Measurements from ENCODE around the gene PCDHGA7.
"Not testable (repeated sequence)": the region's sequence is repeated elsewhere in the genome, so short reads cannot be mapped to it uniquely, and the experiment has no call there.

Gene PCDHGA7

DNA sequence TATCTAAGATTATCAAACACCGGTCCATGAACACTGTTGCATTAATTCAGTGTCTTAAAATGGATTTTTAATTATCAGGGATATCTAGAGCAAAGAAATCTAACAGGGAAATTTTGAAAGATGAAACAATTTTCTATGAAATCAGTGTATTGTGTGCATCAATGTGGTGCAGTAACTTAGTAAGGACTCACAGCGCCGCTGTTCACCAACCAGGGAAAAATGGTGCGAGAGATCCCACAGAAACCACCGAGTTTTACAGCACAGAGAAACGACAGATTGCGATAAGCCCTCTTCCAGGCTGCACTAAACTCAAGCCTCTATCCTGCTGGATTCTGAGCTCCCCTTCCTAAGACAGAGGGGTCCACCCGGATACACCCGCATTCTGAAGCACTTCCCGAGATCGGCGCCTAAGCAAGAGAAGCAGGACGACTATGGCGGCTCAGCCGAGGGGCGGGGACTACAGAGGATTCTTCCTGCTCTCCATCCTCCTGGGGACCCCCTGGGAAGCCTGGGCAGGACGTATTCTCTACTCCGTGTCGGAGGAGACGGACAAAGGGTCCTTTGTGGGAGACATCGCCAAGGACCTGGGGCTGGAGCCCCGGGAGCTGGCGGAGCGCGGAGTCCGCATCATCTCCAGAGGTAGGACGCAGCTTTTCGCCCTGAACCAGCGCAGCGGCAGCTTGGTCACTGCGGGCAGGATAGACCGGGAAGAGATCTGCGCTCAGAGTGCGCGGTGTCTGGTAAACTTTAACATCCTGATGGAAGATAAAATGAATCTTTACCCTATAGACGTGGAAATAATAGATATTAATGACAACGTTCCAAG, at the start of gene PCDHGA7:
Gene PCDHGA7, plus strand, starts transcription at position 274 of the 826 bp plus-strand sequence. Its CDS starts 158 bp downstream, at position 432.
- DNase-seq = no peak

DNA sequence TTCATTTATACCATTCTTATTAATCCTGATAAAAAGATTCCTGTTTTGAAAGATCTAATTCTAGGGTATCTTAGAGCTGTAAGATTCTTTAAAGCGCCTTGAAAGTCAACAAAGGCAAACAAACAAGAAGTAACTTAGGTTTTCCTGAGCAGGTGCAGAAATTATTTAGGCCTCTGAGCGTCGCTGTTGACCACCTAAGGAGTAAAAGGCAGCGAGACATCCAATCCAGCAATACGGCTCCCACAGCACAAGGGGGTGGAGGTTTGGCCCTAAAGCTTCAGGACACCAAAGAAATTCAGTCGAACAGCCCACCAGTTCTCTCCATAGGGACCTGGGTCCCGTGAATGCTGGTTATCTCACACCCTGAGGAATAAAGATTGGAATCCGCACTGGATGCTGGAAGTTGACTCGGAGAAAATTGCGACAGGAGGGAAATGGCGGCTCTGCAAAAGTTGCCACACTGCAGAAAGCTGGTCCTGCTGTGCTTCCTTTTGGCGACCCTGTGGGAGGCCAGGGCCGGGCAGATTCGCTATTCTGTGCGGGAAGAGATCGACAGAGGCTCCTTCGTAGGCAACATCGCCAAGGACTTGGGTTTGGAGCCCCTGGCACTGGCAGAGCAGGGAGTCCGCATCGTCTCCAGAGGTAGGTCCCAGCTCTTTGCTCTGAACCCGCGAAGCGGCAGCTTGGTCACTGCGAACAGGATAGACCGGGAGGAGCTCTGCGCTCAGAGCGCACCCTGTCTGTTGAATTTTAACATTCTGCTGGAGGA, 43.8 kb upstream of the PCDHGA7 start, which contains the start of gene PCDHGA2:
Gene PCDHGA2, plus strand, starts transcription at position 223 of the 769 bp plus-strand sequence.
- no peak for DNase-seq

DNA sequence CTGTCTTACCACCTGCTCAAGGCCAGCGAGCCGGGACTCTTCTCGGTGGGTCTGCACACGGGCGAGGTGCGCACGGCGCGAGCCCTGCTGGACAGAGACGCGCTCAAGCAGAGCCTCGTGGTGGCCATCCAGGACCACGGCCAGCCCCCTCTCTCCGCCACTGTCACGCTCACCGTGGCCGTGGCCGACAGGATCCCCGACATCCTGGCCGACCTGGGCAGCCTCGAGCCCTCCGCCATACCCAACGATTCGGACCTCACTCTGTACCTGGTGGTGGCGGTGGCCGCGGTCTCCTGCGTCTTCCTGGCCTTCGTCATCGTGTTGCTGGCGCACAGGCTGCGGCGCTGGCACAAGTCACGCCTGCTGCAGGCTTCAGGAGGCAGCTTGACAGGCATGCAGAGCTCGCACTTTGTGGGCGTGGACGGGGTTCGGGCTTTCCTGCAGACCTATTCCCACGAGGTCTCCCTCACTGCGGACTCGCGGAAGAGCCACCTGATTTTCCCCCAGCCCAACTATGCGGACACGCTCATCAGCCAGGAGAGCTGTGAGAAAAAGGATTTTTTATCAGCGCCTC, 41.7 kb upstream of the PCDHGA7 start:
- DNase-seq = not testable (repeated sequence)

DNA sequence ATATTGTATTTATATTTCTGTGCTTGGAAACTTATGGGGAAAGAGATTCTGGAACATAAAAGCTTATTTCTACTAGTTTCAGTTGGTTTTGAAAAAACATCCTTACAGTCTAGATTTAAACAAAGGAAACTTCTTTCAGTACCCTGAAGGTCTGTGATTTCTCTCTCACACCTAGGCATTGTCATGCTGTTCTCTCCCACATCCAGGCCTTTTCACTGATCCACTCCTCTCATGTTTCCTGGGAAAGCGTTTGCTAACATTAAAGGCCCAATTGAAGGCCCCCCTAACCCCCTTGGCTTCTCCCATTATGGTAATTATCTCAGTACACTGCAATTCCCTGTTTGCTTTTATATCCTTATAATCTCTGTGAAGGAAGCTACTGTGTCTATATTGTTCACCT, 39.8 kb upstream of the PCDHGA7 start:
- no peak for DNase-seq

DNA sequence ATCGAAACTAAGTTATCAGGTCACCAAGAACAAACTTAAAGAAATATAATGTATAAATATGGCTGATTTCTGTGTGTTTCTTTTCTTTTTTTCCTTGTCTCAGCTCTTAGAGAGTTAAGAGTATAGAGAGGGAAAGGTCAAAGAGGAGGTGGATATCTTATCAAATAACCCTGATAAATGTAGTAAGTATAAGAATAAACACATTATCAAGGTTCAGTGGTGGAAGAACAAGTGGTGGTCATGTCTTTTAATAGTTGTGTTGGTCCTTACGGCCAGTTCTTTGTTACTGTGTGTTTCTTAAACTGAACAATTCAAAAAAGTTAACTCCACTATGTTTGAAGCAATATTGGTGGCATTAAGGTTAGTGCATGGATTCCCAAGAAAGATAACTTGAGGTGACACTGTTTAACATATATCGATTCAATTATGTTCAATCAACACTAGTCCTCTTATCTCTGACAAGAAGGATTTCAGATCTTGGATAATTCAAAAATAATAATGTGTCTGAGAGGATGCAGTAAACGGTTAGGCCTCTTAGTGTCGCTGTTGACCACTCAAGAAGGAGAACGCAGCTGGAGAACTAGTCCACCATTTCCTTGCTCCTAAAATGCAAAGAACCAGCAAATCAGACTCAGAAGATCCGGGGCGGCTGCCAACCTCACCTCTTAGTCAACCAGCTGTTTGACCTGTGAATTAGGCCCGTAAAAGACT, 39.1 kb upstream of the PCDHGA7 start, which contains the start of gene PCDHGA3:
Gene PCDHGA3, plus strand, starts transcription at position 588 of the 711 bp plus-strand sequence. CDS start 205 bp downstream, outside the sequence.
- DNase-seq = no peak

DNA sequence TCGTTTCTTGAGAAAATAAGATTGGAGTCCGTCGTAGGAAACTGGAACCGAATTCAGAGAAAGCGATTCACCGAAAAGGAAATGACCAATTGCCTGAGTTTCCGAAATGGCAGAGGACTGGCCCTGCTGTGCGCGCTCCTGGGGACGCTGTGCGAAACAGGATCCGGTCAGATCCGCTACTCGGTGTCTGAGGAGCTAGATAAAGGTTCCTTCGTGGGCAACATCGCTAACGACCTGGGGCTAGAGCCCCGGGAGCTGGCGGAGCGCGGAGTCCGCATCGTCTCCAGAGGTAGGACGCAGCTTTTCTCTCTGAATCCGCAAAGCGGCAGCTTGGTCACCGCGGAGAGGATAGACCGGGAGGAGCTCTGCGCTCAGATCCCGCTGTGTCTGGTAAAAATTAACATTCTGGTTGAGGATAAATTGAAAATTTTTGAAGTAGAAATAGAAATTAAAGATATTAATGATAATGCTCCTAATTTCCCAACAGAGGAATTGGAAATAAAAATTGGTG, 38.5 kb upstream of the PCDHGA7 start:
- DNase-seq = no peak

DNA sequence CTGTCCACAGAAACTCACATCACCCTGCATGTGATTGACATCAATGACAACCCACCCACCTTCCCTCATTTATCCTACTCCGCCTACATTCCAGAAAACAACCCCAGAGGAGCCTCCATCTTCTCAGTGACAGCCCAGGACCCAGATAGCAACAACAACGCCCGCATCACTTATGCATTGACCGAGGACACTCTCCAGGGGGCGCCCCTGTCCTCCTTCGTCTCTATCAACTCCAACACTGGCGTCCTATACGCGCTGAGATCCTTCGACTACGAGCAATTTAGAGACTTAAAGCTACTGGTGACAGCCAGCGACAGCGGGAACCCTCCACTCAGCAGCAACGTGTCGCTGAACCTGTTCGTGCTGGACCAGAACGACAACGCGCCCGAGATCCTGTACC, 37.2 kb upstream of the PCDHGA7 start:
- DNase-seq = no peak

DNA sequence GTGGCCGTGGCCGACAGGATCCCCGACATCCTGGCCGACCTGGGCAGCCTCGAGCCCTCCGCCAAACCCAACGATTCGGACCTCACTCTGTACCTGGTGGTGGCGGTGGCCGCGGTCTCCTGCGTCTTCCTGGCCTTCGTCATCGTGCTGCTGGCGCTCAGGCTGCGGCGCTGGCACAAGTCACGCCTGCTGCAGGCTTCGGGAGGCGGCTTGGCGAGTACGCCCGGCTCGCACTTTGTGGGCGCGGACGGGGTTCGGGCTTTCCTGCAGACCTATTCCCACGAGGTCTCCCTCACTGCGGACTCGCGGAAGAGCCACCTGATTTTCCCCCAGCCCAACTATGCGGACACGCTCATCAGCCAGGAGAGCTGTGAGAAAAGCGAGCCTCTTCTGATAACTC, 36.5 kb upstream of the PCDHGA7 start:
- not testable (repeated sequence) for DNase-seq

DNA sequence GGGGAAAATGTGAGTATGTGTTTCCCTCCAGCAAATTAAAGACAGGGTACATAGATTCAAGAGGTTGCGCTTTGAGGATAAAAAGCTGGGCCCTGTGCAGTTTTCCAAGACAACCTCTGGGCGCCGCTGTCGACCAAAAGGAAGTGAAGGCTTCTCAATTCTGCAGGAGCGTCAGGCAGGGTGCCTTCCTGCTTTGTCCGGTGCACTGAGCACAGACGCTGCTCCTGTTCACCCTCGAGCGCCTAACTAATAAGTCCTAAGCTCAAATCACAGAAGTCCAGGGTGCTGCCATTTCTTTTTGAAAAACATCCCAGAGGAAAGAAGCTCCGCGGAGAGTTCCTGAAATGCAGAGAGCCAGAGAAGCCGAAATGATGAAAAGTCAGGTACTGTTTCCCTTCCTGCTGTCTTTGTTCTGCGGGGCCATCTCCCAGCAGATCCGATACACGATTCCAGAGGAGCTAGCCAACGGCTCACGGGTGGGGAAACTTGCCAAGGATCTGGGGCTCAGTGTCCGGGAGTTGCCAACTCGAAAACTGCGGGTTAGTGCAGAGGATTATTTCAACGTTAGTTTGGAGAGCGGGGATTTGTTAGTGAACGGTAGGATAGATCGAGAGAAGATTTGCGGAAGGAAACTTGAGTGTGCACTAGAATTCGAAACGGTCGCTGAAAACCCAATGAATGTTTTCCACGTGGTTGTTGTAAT, 32.5 kb upstream of the PCDHGA7 start, which contains the start of gene PCDHGB1:
Gene PCDHGB1, plus strand, starts transcription at position 183 of the 703 bp plus-strand sequence. Its CDS starts 162 bp downstream, at position 345.
- DNase-seq = peak; percentile 20

DNA sequence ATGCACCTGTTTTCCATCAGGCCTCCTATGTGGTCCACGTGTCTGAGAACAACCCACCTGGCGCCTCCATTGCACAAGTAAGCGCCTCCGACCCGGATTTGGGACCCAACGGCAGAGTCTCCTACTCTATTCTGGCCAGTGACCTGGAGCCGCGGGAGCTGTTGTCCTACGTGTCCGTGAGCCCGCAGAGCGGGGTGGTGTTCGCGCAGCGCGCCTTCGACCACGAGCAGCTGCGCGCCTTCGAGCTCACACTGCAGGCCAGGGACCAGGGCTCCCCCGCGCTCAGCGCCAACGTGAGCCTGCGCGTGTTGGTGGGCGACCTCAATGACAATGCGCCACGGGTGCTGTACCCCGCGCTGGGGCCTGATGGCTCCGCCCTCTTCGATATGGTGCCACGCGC, 31.0 kb upstream of the PCDHGA7 start:
- no peak for DNase-seq

DNA sequence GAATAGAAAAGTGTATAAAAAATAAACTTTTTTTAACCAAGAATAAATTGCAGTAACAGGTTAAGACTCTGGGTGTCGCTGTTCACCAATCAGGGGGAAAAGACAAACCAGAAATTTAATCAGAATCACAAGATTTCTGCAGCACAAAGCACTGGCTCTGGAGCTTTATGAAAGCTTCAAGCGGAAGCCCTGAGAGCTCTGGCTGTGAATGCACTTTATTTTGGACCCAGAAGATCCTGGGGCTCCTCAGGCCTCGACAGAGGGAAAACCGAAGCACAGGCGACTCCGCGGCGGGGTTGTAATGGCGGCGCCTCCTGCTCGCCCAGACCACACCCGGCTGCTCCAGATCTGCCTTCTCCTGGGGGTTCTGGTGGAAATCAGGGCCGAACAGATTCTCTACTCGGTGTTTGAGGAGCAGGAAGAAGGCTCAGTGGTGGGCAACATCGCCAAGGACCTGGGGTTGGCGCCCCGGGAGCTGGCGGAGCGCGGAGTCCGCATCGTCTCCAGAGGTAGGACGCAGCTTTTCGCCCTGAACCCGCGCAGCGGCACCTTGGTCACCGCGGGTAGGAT, 27.6 kb upstream of the PCDHGA7 start, which contains the start of gene PCDHGA4:
Gene PCDHGA4, plus strand, starts transcription at position 122 of the 570 bp plus-strand sequence. Its CDS starts 87 bp downstream, at position 209.
- no peak for DNase-seq

DNA sequence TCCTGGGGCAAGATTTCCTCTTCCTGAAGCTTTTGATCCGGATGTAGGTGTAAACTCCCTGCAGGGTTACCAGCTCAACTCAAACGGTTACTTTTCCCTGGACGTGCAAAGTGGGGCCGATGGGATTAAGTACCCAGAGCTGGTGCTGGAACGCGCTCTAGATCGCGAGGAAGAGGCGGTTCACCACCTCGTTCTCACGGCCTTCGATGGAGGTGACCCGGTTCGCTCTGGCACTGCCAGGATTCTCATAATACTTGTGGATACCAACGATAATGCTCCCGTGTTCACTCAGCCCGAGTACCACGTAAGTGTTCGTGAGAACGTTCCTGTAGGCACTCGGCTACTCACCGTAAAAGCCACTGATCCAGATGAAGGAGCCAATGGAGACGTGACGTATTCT, 26.9 kb upstream of the PCDHGA7 start:
- no peak for DNase-seq

DNA sequence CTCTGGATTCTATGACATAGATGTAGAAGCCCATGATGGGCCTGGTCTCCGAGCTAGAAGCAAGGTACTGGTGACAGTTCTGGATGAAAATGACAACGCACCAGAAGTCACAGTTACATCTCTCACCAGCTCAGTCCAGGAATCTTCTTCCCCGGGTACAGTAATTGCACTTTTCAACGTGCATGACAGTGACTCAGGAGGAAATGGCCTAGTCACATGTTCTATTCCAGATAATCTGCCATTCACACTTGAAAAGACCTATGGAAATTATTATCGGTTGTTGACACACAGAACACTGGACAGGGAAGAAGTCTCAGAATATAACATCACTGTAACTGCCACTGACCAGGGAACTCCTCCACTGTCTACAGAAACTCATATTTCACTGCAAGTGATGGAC, 26.4 kb upstream of the PCDHGA7 start:
- no peak for DNase-seq

DNA sequence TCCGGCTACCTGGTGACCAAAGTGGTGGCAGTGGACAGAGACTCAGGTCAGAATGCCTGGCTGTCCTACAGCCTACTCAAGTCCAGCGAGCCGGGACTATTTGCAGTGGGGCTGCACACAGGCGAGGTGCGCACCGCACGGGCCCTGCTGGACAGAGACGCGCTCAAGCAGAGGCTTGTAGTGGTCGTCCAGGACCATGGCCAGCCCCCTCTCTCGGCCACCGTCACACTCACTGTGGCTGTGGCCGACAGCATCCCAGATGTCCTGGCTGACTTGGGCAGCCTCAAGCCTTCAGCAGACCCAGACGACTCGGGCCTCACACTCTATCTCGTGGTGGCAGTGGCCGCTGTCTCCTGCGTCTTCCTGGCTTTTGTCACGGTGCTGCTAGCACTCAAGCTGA, 25.6 kb upstream of the PCDHGA7 start:
- no peak for DNase-seq

DNA sequence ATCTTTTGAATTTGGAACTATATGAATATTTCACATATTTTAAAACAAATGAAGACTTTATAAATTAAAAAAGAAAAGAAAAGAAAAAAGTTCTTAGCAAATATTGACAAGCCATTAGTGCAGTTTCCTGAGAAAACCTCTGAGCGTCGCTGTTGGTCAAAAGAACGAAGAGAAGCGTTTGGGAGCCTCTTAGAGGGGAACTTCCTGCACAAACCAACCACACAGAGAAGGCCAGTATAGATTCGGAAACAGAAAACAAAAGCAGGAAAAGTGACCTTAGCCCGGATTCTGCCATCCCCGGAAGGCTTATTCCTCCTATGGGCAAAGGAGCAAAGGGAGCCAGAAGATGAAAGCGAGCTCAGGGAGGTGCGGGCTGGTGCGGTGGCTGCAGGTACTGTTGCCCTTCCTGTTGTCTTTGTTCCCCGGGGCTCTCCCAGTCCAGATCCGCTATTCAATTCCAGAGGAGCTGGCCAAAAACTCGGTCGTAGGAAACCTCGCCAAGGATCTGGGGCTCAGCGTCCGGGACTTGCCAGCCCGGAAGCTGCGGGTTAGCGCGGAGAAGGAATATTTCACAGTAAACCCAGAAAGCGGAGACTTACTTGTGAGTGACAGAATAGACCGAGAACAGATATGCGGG, 22.6 kb upstream of the PCDHGA7 start, which contains the start of gene PCDHGB2:
Gene PCDHGB2, plus strand, starts transcription at position 205 of the 637 bp plus-strand sequence. Its CDS starts 142 bp downstream, at position 347.
- DNase-seq = no peak

DNA sequence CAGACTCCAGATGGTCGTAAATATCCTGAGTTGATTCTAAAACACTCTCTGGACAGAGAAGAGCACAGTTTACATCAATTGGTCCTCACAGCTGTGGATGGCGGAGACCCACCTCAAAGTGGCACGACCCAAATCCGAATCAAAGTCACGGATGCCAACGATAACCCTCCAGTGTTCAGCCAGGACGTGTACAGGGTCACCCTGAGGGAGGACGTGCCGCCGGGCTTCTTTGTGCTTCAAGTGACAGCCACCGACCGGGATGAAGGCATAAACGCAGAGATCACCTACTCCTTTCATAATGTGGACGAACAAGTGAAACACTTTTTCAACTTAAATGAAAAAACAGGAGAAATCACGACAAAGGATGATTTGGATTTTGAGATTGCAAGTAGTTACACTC, 21.9 kb upstream of the PCDHGA7 start:
- DNase-seq = no peak

DNA sequence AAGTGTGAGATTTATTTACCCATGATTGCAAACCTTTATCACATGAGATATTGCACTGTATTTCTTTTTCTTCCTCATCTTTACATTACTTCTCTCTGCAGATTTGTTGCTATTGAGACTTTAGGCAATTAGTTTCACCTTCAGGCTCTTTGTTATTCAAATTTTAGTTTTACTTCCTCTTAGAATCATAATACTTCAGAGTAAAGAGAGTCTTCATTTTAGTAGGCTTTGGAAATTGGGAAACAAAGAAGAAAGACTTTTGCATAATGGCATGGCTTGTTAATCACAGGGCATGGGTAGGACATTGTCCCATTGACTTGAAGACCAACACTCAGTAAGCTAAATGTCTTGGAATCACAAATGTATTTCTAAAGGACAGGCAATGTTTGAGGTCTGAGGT, 19.8 kb upstream of the PCDHGA7 start:
- no peak for DNase-seq

DNA sequence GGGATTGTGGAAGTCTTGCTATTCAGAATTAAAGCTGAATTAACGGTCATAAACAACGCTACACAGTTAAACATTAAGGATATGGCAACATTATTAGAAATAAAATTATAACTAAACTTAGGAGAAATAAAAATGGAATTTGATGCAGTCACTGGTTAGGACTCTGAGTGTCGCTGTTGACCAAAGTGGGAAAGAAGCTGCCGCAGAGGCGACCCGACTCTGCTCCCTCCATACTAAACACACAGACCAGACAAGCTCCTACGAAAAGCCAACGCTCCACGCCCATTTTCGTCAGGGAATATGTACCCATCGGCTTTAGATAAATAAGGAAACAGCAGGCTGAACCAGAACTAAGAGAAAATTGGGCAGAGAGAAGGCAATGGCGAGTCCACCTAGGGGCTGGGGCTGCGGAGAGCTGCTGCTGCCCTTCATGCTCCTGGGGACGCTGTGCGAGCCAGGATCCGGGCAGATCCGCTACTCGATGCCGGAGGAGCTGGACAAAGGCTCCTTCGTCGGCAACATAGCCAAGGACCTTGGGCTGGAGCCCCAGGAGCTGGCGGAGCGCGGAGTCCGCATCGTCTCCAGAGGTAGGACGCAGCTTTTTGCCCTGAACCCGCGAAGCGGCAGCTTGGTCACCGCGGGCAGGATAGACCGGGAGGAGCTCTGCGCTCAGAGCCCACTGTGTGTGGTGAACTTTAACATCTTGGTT, 18.4 kb upstream of the PCDHGA7 start, which contains the start of gene PCDHGA5:
Gene PCDHGA5, plus strand, starts transcription at position 211 of the 709 bp plus-strand sequence. Its CDS starts 169 bp downstream, at position 380.
- no peak for DNase-seq

DNA sequence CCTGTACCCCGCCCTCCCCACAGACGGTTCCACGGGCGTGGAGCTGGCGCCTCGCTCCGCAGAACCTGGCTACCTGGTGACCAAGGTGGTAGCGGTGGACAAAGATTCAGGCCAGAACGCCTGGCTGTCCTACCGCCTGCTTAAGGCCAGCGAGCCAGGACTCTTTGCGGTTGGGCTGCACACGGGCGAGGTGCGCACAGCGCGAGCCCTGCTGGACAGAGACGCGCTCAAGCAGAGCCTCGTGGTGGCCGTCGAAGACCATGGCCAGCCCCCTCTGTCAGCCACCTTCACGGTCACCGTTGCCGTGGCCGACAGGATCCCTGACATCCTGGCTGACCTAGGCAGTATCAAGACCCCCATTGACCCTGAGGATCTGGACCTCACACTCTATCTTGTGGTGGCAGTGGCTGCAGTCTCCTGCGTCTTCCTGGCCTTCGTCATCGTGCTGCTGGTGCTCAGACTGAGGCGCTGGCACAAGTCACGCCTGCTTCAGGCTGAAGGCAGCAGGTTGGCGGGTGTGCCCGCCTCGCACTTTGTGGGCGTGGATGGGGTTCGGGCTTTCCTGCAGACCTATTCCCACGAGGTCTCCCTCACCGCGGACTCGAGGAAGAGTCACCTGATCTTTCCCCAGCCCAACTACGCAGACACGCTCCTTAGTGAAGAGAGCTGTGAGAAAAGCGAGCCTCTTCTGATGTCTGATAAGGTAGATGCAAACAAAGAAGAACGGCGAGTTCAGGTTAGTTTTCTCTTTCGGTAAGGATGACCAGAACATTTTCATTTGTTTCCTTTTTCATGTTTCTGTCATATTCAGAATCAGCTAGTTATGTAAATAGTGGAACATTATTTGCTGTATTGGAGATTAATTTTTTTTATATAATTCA, 16.3 kb upstream of the PCDHGA7 start:
- DNase-seq = no peak

All from CD4-positive, alpha-beta T cell treated with Interleukin-15 for 1 hour (primary cell).